ENCODE results near the gene IGFL2. TPM values are rescaled to one million over a fixed set of nuclear protein-coding genes. Genes with fewer than 3 reads are reported as not detected.
"Not testable (repeated sequence)": the region's sequence is repeated elsewhere in the genome, so short reads cannot be mapped to it uniquely, and the experiment has no call there.

The IGFL2 gene
- total RNA-seq, 1 donor from 2014 or later: 0.31 TPM

- no peak for DNase-seq
Measured at GRCh38 chr19:46144756-46145155, 3.3 kb upstream of the IGFL2 start.

- no peak for DNase-seq
Measured at GRCh38 chr19:46147166-46147740, 785 bp upstream of the IGFL2 start.

GRCh38 chr19:46150606-46151005 lies 2.6 kb downstream of the IGFL2 start:
- DNase-seq: no peak

GRCh38 chr19:46155237-46155636 lies 7.2 kb downstream of the IGFL2 start:
- no peak for DNase-seq

GRCh38 chr19:46159418-46160232 lies 11.6 kb downstream of the IGFL2 start:
- DNase-seq: no peak

GRCh38 chr19:46160233-46160775 lies 12.3 kb downstream of the IGFL2 start:
- DNase-seq: no peak

GRCh38 chr19:46161642-46162257 lies 13.7 kb downstream of the IGFL2 start:
- not testable (repeated sequence) for DNase-seq

- no peak for DNase-seq
Measured at GRCh38 chr19:46162731-46163130, 14.7 kb downstream of the IGFL2 start.

GRCh38 chr19:46173886-46174480 lies 25.9 kb downstream of the IGFL2 start:
- no peak for DNase-seq

GRCh38 chr19:46176116-46176860 lies 28.2 kb downstream of the IGFL2 start:
- DNase-seq: no peak

GRCh38 chr19:46179076-46179759 lies 31.2 kb downstream of the IGFL2 start:
- DNase-seq: no peak

DNA sequence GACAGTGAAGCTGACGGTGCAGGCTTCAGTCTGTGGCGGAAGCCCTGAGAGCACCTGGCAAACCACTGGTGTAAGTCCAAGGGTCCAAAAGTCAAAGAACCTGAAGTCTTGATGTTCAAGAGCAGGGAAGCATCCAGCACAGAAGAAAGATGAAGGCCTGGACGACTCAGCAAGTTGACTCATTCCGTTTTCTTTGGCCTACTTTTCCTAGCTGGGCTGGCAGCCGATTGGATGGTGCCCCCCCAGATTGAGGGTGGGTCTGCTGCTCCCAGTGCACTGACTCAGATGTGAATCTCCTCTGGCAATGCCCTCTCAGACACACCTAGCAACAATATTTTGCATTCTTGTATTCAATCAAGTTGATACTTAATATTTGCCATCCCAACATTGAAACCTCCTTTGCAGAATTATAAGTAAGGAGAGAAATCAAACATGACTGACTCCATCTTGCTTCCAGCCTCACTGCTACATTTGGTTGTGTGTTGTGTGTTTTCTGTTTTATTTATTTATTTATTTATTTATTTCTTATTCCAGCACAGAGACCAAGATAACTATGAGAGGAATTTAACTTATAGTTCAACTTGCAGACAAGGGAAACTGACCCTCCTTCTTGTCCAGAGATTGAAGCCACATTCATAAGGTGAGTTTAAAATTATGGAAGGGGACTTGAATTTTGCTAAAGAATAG lies 32.8 kb downstream of the IGFL2 start:
- no peak for DNase-seq

DNA sequence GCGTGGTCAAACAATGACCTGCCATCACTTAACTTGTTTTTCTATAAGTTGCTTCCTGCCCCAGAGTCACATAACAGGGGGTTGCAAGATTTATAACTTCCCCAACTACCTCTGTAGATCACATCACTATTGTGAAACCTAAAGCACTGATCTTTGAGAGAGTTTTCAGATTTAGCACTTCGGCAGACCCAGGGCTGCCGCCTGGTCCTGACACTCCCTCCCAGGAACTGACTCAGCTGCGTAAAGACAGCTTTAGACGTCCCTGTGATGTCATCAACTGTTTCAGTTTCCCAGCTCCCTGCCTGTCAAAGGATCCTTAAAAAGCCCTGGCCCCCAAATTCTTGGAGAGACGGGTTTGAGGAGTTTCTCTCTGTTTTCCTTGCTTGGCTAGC lies 33.3 kb downstream of the IGFL2 start:
- DNase-seq: no peak

GRCh38 chr19:46182476-46182875 lies 34.4 kb downstream of the IGFL2 start:
- no peak for DNase-seq

GRCh38 chr19:46184775-46185710 lies 37.0 kb downstream of the IGFL2 start:
- not testable (repeated sequence) for DNase-seq

- no peak for DNase-seq
Measured at GRCh38 chr19:46186101-46186716, 38.2 kb downstream of the IGFL2 start.

DNA sequence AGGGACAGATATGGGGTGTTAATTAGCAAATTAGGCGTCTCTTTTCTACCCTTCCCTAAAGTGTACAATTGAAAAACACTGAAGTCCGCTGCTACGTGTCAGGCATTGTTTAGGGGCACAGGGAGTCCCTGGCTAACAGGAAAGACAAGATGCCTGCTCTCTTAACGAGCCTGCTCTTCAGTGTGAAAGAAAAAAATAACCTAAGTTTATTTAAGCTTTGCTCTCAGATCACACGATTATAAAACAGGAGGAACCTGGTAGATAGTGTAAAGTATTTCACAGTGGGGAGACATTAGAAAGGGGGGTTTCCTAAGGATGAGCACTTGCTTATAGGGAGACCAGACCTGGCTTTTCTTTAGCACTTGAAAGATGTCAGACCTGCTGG lies 38.7 kb downstream of the IGFL2 start:
- no peak for DNase-seq

DNA sequence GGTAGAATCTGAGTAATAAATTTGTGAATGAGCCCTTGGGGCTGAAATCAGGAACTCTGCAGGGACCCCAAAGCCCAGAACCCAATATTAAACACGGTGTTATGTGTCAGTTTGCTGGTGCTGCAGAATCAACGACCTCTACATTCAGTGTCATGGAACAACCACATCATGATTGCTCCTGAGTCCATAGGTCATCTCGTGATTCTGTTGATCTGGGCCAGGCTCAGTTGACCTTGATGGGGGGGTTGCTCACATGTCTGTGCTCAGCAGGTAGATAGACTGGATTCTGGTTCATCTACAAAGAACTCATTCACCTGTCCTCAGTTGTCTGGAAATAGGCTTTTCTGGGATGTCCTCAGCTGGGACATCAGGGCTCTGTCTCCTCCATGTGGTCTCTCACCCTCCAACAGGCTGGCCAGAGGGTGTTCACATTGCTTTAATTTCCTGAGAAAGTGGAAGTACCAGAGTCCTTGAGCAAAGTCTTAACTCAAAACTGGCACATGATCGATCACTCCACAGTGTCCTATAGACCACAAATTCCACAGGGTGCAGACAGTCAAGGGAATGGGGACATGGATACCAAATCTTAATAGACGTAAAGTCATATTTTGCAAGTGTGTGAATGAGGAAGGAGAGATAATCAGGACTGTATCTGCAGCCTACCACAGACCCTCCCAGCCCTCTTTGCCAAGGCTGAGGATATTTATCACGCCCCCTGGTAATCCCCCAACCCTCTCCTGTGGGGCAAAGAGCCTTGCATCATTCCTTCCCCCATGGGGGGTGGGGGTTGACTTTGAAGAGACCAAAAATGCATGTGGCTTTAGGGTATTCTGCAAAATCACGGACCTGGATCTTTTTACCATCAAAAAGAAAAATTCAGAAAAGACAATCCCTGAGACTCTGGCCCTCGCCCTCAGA lies 42.2 kb downstream of the IGFL2 start:
- DNase-seq: no peak

Data from occipital lobe (tissue), 2 donors.